Measurements from ENCODE around the gene KLF5.

DNA sequence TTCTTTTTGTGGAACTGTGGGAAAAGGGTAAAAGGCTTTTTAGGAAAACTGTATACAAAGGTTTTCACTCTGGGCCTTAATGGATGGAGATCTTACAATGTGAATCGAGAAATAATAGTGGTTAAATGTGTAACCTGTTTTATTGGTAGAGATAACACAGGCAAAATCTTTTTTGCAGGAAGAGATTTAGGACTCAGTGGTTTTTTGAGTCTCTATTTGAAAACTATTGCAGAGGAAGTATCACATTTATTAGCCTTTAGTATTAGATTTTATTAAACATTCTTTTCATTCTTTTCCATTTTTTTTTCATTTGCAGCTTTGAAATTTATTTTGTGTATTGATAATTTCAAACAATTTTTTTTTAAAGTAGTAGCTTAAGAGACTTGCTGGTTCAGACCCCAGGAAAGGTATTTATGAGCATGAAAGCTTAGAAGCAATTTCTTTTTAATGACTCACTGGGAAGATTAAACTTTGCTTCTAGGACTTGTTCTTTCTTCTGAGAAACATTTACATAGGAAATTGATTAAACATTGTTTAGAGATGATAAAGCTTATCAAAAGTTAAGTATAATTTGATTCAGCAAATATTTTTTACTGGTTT, 10.5 kb downstream of the KLF5 start:
- TF ChIP-seq, protein P1, sequence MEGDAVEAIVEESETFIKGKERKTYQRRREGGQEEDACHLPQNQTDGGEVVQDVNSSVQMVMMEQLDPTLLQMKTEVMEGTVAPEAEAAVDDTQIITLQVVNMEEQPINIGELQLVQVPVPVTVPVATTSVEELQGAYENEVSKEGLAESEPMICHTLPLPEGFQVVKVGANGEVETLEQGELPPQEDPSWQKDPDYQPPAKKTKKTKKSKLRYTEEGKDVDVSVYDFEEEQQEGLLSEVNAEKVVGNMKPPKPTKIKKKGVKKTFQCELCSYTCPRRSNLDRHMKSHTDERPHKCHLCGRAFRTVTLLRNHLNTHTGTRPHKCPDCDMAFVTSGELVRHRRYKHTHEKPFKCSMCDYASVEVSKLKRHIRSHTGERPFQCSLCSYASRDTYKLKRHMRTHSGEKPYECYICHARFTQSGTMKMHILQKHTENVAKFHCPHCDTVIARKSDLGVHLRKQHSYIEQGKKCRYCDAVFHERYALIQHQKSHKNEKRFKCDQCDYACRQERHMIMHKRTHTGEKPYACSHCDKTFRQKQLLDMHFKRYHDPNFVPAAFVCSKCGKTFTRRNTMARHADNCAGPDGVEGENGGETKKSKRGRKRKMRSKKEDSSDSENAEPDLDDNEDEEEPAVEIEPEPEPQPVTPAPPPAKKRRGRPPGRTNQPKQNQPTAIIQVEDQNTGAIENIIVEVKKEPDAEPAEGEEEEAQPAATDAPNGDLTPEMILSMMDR (IDR thresholded peaks at IDR 0.05), result no peak
- TF ChIP-seq POLR2A (IDR thresholded peaks at IDR 0.05), result no peak

Data from suprapubic skin (tissue), 3 donors.